Progenitor cell of endocrine pancreas (in vitro differentiated cells): ENCODE measurements around the gene REV1. TPM values are rescaled to one million over a fixed set of nuclear protein-coding genes. Genes with fewer than 3 reads are reported as not detected.
A peak's percentile ranks its signal among the peaks of the same experiment; 100 is the strongest.
"Not testable (repeated sequence)": the region's sequence is repeated elsewhere in the genome, so short reads cannot be mapped to it uniquely, and the experiment has no call there.

Experiments
- DNase-seq: peaks from one replicate; pipeline ENCODE4 v3.0.0; 2021; ENCODE audit warnings: low spot score; ENCODE audit not compliant: unreplicated experiment
- H3K27ac Mint-ChIP-seq: 2 replicates; pipeline ENCODE4 v1.8.0; 2021; ENCODE audit warnings: mild to moderate bottlenecking, moderate library complexity, mixed read lengths
- H3K27me3 Mint-ChIP-seq: 2 replicates; pipeline ENCODE4 v1.8.0; 2021; ENCODE audit warnings: mixed read lengths
- H3K36me3 Mint-ChIP-seq: 2 replicates; pipeline ENCODE4 v1.8.0; 2022; ENCODE audit warnings: mixed read lengths; ENCODE audit not compliant: insufficient read depth
- H3K4me1 Mint-ChIP-seq: 2 replicates; pipeline ENCODE4 v1.8.0; 2021; ENCODE audit warnings: low read depth, mixed read lengths
- H3K4me3 Mint-ChIP-seq: 2 replicates; pipeline ENCODE4 v1.8.0; 2021; ENCODE audit warnings: low read depth, mild to moderate bottlenecking, moderate library complexity, mixed read lengths
- H3K9me3 Mint-ChIP-seq: 2 replicates; pipeline ENCODE4 v1.8.0; 2021; ENCODE audit warnings: low read depth, mixed read lengths
- CTCF ChIP-seq: fragments of 200-600 bp; sonication (generic); IDR thresholded peaks from one replicate; pipeline ENCODE4 v1.5.0; 2021; ENCODE audit warnings: antibody characterized with exemption, mild to moderate bottlenecking; ENCODE audit not compliant: unreplicated experiment
- total RNA-seq: library from RNA; stranded (reverse); gene quantifications from 2 replicates; pipeline ENCODE4 v1.2.1, GENCODE V29; 2021

Gene REV1
- total RNA-seq, 1 donor from 2014 or later = 53.7 TPM

GRCh38 chr2:99471654-99472599 lies 17.9 kb downstream of the REV1 start:
- no peaks in the 10 kb centered on the region for H3K27me3 Mint-ChIP-seq
- peak overlapping the region; percentile 7 for H3K27ac Mint-ChIP-seq
- H3K4me3 Mint-ChIP-seq = no peak overlapping the region
- peaks cover 17% of the 10 kb centered on the region for H3K9me3 Mint-ChIP-seq
- peaks cover 11% of the 10 kb centered on the region for H3K36me3 Mint-ChIP-seq
- H3K4me1 Mint-ChIP-seq = peaks cover 38% of the 10 kb centered on the region
- no peak for DNase-seq
- TF ChIP-seq CTCF = no peak

GRCh38 chr2:99470957-99471356 lies 18.9 kb downstream of the REV1 start:
- H3K4me1 Mint-ChIP-seq = peaks cover 38% of the 10 kb centered on the region

GRCh38 chr2:99470459-99470858 lies 19.4 kb downstream of the REV1 start:
- not testable (repeated sequence) for H3K27ac Mint-ChIP-seq, H3K4me3 Mint-ChIP-seq, DNase-seq, H3K27me3 Mint-ChIP-seq
- Mint-ChIP-seq H3K9me3 (peaks cover 17% of the 10 kb centered on the region), H3K36me3 (peaks cover 14% of the 10 kb centered on the region), H3K4me1 (peaks cover 38% of the 10 kb centered on the region)

More at GRCh38 chr2:99470957-99471356, 18.9 kb downstream of the REV1 start:
- TF ChIP-seq CTCF = no peak
- no peaks in the 10 kb centered on the region for H3K27me3 Mint-ChIP-seq
- no peak for DNase-seq
- peaks cover 17% of the 10 kb centered on the region for H3K9me3 Mint-ChIP-seq
- H3K4me3 Mint-ChIP-seq = no peak overlapping the region
- no peak overlapping the region for H3K27ac Mint-ChIP-seq
- H3K36me3 Mint-ChIP-seq = peaks cover 13% of the 10 kb centered on the region

GRCh38 chr2:99469394-99469793 lies 20.4 kb downstream of the REV1 start:
- no peak for DNase-seq
- Mint-ChIP-seq H3K27me3 (no peaks in the 10 kb centered on the region), H3K9me3 (peaks cover 17% of the 10 kb centered on the region), H3K4me3 (no peak overlapping the region), H3K4me1 (peaks cover 34% of the 10 kb centered on the region), H3K27ac (no peak overlapping the region), H3K36me3 (peaks cover 14% of the 10 kb centered on the region)
- TF ChIP-seq CTCF = no peak

GRCh38 chr2:99468155-99468554 lies 21.7 kb downstream of the REV1 start:
- H3K27ac Mint-ChIP-seq = no peak overlapping the region
- H3K27me3 Mint-ChIP-seq = no peaks in the 10 kb centered on the region
- H3K4me3 Mint-ChIP-seq = no peak overlapping the region
- H3K9me3 Mint-ChIP-seq = peaks cover 17% of the 10 kb centered on the region
- peaks cover 14% of the 10 kb centered on the region for H3K36me3 Mint-ChIP-seq
- peaks cover 26% of the 10 kb centered on the region for H3K4me1 Mint-ChIP-seq
- no peak for DNase-seq
- TF ChIP-seq CTCF = no peak
